HCT116 (cell line): Measurements from ENCODE around the gene GLDC. TPM values are rescaled to one million over a fixed set of nuclear protein-coding genes. Genes with fewer than 3 reads are reported as not detected.

ENCODE experiments used
- ATAC-seq: fragments of 200-7000 bp; cut with Tn5 transposase; 2 replicates; pipeline ENCODE4 v1.9.1; 2020; ENCODE audit warnings: mild to moderate bottlenecking, moderate library complexity
- BruUV-seq: library from RNA; stranded (reverse); fragments of 400-500 nt; replicated peaks from 2 replicates; lab custom pipeline; 2021; lab: Mats Ljungman, UMichigan
- CTCF ChIA-PET: fragments of 300-600 bp; sonication (Branson Sonifier 250); formaldehyde crosslinking; loops from one replicate; lab custom pipeline; 2021; ENCODE audit warnings: antibody characterized with exemption; lab: Charles Lee
- POLR2A ChIA-PET: fragments of 300-600, 350-600 bp; sonication (Branson Sonifier 250); formaldehyde crosslinking; loops from one replicate; lab custom pipeline; 2021; ENCODE audit warnings: antibody characterized with exemption; lab: Charles Lee
- RAD21 ChIA-PET, 2 experiments: fragments of 300-600 bp; sonication (Branson Sonifier 250); formaldehyde crosslinking; loops; one replicate each; lab custom pipeline; 2023; ENCODE audit warnings: low total read pairs in 2 of 2; ENCODE audit not compliant: uncharacterized antibody in 2 of 2, unreplicated experiment in 2 of 2, low non-redundant PET in 1 of 2; lab: Charles Lee
- DNase-seq: peaks from one replicate; pipeline ENCODE4 v3.0.0-alpha.2; 2010; ENCODE audit warnings: low read depth, low spot score
- H2AFZ ChIP-seq: fragments of 200-600 bp; shearing (Covaris generic), sonication (generic); 2 replicates; pipeline ENCODE4 v1.6.1; 2017; ENCODE audit warnings: low read depth, mixed run types, mixed read lengths, antibody characterized with exemption, low read length; ENCODE audit not compliant: poor library complexity, severe bottlenecking
- H3K27ac ChIP-seq: 2 replicates; pipeline ENCODE4 v1.5.1; 2012; ENCODE audit warnings: low read depth, low read length
- H3K27me3 ChIP-seq: fragments of 200-600 bp; sonication (generic); 2 replicates; pipeline ENCODE4 v1.6.1; 2016; ENCODE audit warnings: mixed run types, low read length, mixed read lengths; ENCODE audit not compliant: insufficient read depth
- H3K36me3 ChIP-seq, 2 experiments: fragments of 200-500 bp in 1 of 2; fragments of 200-600 bp in 1 of 2; sonication (Bioruptor generic) in 1 of 2; sonication (generic) in 1 of 2; 2 replicates each; pipeline versions ENCODE4 v1.5.1 to v1.6.1; 2014 to 2016; ENCODE audit warnings: low read length in 2 of 2, inconsistent platforms in 1 of 2, mixed read lengths in 1 of 2, mixed run types in 1 of 2; ENCODE audit not compliant: insufficient read depth in 2 of 2, control insufficient read depth in 1 of 2
- H3K4me1 ChIP-seq, 2 experiments: fragments of 200-600 bp in 1 of 2; sonication (generic) in 1 of 2; 2 replicates each; pipeline versions ENCODE4 v1.5.1 to v1.6.1; 2012 to 2017; ENCODE audit warnings: low read length in 2 of 2, inconsistent platforms in 1 of 2, mild to moderate bottlenecking in 1 of 2, mixed read lengths in 1 of 2, mixed run types in 1 of 2, moderate library complexity in 1 of 2; ENCODE audit not compliant: insufficient read depth in 2 of 2, control insufficient read depth in 1 of 2
- H3K4me2 ChIP-seq: fragments of 200-600 bp; sonication (generic); 2 replicates; pipeline ENCODE4 v1.6.1; 2017; ENCODE audit warnings: mixed run types, low read length, mixed read lengths
- H3K4me3 ChIP-seq, 2 experiments: fragments of 200-600 bp in 1 of 2; sonication (generic) in 1 of 2; replicated peaks in 1 of 2; 2 replicates each; pipeline ENCODE4 v1.5.1; 2011 to 2016; ENCODE audit warnings: low read length in 2 of 2, control low read depth in 1 of 2, low read depth in 1 of 2, mild to moderate bottlenecking in 1 of 2, mixed read lengths in 1 of 2, mixed run types in 1 of 2
- H3K79me2 ChIP-seq: fragments of 200-600 bp; sonication (generic); 2 replicates; pipeline ENCODE4 v1.6.1; 2017; ENCODE audit warnings: mild to moderate bottlenecking, mixed run types, low read length, moderate library complexity, mixed read lengths; ENCODE audit not compliant: insufficient read depth
- H3K9ac ChIP-seq: fragments of 200-600 bp; sonication (generic); 2 replicates; pipeline ENCODE4 v1.6.1; 2016; ENCODE audit warnings: low read length, mixed read lengths
- H3K9me2 ChIP-seq: fragments of 200-600 bp; sonication (generic), shearing (Covaris generic); 2 replicates; pipeline ENCODE4 v1.6.1; 2017; ENCODE audit warnings: mixed run types, mild to moderate bottlenecking, moderate library complexity; ENCODE audit not compliant: insufficient read depth
- H3K9me3 ChIP-seq, 2 experiments: fragments of 200-500 bp in 1 of 2; fragments of 200-600 bp in 1 of 2; sonication (Bioruptor generic) in 1 of 2; sonication (generic) in 1 of 2; 2 replicates each; pipeline ENCODE4 v1.6.1; 2014 to 2017; ENCODE audit warnings: low read length in 2 of 2, mixed read lengths in 2 of 2, inconsistent platforms in 1 of 2, low read depth in 1 of 2, mild to moderate bottlenecking in 1 of 2, mixed run types in 1 of 2, moderate library complexity in 1 of 2; ENCODE audit not compliant: control insufficient read depth in 1 of 2, insufficient read depth in 1 of 2
- H4K20me1 ChIP-seq: fragments of 200-600 bp; sonication (generic), shearing (Covaris generic); 2 replicates; pipeline ENCODE4 v1.6.1; 2017; ENCODE audit warnings: mixed run types, mild to moderate bottlenecking, moderate library complexity; ENCODE audit not compliant: insufficient read depth
- ELF1 ChIP-seq: IDR thresholded peaks from 2 replicates; pipeline ENCODE4 v1.6.1; 2012; ENCODE audit warnings: low read depth, borderline replicate concordance
- RAD21 ChIP-seq: IDR thresholded peaks from 2 replicates; pipeline ENCODE4 v1.6.1; 2012; ENCODE audit warnings: low read depth, mild to moderate bottlenecking
- REST ChIP-seq: IDR thresholded peaks from 2 replicates; pipeline ENCODE4 v1.6.1; 2012; ENCODE audit warnings: low read depth
- TCF7L2 ChIP-seq: IDR thresholded peaks from 2 replicates; pipeline ENCODE4 v1.7.0; 2011; ENCODE audit warnings: borderline replicate concordance, inconsistent platforms; ENCODE audit not compliant: insufficient read depth, insufficient read length; ENCODE audit errors: extremely low read depth
- intact Hi-C: fragments of 100-400 bp; cut with micrococcal nuclease; formaldehyde crosslinking; loops from 2 replicates; pipeline ENCODE4 v1.10.0; 2022
- total RNA-seq: library from RNA; stranded (reverse); gene quantifications from one replicate; pipeline ENCODE4 v1.2.1, GENCODE V29; 2021; ENCODE audit not compliant: unreplicated experiment
- TF ChIP-seq, protein P1 (sequence below), 3 experiments: fragments of 200-600 bp in 1 of 3; sonication (generic) in 1 of 3; IDR thresholded peaks in 2 of 3; conservative IDR thresholded peaks in 1 of 3; 2 replicates each; pipeline ENCODE4 v1.5.1; 2012 to 2017; ENCODE audit warnings: low read depth in 2 of 3, low read length in 2 of 3, antibody characterized with exemption in 1 of 3, borderline replicate concordance in 1 of 3, control low read depth in 1 of 3, mild to moderate bottlenecking in 1 of 3, mixed read lengths in 1 of 3, mixed run types in 1 of 3, moderate library complexity in 1 of 3; ENCODE audit not compliant: insufficient read depth in 1 of 3

GLDC gene
- total RNA-seq, 1 experiment from 2014 or later: 4.9 TPM

DNA sequence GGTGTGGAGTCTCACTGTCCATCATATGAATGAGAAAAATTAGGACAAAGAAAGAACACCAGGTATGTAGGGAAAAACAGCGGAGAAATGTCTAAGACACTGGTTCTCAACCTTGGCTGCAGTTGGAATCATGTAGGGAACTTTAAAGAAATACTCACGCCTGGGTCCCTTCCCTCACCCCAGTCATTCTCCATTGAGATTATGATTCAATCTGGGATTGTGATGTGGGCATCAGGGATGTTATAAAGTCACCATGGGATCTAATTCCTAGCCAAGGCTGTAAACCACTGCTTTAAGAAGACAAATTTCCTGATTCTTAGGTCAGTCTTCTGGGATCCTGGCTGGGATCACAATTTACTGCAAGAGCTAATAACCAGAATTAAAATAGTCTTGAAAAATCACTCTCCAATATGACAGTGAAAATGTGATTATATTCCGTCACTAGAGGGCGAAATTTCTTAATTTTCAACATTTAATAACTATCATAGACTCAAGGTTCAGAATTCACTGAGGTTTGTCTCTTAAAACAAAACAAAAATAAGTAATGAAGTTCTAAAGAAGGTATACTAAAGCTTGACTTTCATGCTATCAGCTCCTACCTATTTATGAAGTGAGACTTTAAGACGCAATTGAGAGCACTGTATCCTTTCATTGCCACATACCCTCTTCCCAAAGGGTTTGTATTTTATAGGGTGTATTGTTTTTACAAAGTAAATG lies 60.5 kb downstream of the GLDC start:
- peak; percentile 23 for DNase-seq
- Histone ChIP-seq H4K20me1 (no peaks in the 10 kb centered on the region), H3K9ac (no peak overlapping the region), H3K4me3 (no peak overlapping the region), H3K79me2 (no peaks in the 10 kb centered on the region), H3K4me1 (peaks cover under 1 to 3% of the 10 kb centered on the region in 2 experiments), H3K36me3 (no peaks in the 10 kb centered on the region), H3K4me2 (no peak overlapping the region), H3K27me3 (no peaks in the 10 kb centered on the region), H3K9me2 (no peaks in the 10 kb centered on the region), H3K9me3 (no peaks in the 10 kb centered on the region), H2AFZ (peak overlapping the region; percentile 23), H3K27ac (no peak overlapping the region)
- RAD21 ChIA-PET: no interaction called here
- CTCF ChIA-PET: interaction anchor here (0.6 to 1.2 kb wide), 7 partner anchors 14 to 261 kb away, joined by 3 to 13 read pairs (median 5); no protein-coding TSS in a partner anchor
- TF ChIP-seq, protein P1, sequence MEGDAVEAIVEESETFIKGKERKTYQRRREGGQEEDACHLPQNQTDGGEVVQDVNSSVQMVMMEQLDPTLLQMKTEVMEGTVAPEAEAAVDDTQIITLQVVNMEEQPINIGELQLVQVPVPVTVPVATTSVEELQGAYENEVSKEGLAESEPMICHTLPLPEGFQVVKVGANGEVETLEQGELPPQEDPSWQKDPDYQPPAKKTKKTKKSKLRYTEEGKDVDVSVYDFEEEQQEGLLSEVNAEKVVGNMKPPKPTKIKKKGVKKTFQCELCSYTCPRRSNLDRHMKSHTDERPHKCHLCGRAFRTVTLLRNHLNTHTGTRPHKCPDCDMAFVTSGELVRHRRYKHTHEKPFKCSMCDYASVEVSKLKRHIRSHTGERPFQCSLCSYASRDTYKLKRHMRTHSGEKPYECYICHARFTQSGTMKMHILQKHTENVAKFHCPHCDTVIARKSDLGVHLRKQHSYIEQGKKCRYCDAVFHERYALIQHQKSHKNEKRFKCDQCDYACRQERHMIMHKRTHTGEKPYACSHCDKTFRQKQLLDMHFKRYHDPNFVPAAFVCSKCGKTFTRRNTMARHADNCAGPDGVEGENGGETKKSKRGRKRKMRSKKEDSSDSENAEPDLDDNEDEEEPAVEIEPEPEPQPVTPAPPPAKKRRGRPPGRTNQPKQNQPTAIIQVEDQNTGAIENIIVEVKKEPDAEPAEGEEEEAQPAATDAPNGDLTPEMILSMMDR (IDR thresholded peaks at IDR 0.05 in 2 of 3, conservative IDR thresholded peaks at IDR 0.05 in 1 of 3; ENCODE audit: borderline replicate concordance in 1 of 3, insufficient read depth in 1 of 3, low read depth in 2 of 3, low read length in 2 of 3): peak; percentile 16 to 69 (median 61); a peak in 4 of 6 replicates
- TF ChIP-seq ELF1 (no peak), TCF7L2 (no peak), RAD21 (peak; percentile 69), REST (no peak)
- POLR2A ChIA-PET: interaction anchor here (0.8 kb wide), 1 partner anchor 97 kb away, joined by 3 read pairs; no protein-coding TSS in a partner anchor
- ATAC-seq: peak; percentile 70
- BruUV-seq: no TSS peak
- intact Hi-C loops: loop anchor here (2.0 to 5.0 kb wide), 3 partner anchors 82 to 528 kb away; no protein-coding TSS in a partner anchor
